ENCODE measurements around the gene TBC1D2.

Gene TBC1D2

GRCh38 chr9:98255061-98255577 is 330 bp downstream of the TBC1D2 start:
- peak; percentile 18 for DNase-seq (ENCODE audit: low read depth)
- in situ Hi-C loops (cut with HindIII; ENCODE audit: low sequenced_read_pairs) = no loop called here
- TF ChIP-seq, protein P1, sequence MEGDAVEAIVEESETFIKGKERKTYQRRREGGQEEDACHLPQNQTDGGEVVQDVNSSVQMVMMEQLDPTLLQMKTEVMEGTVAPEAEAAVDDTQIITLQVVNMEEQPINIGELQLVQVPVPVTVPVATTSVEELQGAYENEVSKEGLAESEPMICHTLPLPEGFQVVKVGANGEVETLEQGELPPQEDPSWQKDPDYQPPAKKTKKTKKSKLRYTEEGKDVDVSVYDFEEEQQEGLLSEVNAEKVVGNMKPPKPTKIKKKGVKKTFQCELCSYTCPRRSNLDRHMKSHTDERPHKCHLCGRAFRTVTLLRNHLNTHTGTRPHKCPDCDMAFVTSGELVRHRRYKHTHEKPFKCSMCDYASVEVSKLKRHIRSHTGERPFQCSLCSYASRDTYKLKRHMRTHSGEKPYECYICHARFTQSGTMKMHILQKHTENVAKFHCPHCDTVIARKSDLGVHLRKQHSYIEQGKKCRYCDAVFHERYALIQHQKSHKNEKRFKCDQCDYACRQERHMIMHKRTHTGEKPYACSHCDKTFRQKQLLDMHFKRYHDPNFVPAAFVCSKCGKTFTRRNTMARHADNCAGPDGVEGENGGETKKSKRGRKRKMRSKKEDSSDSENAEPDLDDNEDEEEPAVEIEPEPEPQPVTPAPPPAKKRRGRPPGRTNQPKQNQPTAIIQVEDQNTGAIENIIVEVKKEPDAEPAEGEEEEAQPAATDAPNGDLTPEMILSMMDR (IDR thresholded peaks at IDR 0.05; ENCODE audit: low read depth, low read length, missing control alignments) = peak; percentile 3
- peak overlapping the region; percentile 69 for H3K4me3 ChIP-seq (ENCODE audit: low read depth, low read length)

DNA sequence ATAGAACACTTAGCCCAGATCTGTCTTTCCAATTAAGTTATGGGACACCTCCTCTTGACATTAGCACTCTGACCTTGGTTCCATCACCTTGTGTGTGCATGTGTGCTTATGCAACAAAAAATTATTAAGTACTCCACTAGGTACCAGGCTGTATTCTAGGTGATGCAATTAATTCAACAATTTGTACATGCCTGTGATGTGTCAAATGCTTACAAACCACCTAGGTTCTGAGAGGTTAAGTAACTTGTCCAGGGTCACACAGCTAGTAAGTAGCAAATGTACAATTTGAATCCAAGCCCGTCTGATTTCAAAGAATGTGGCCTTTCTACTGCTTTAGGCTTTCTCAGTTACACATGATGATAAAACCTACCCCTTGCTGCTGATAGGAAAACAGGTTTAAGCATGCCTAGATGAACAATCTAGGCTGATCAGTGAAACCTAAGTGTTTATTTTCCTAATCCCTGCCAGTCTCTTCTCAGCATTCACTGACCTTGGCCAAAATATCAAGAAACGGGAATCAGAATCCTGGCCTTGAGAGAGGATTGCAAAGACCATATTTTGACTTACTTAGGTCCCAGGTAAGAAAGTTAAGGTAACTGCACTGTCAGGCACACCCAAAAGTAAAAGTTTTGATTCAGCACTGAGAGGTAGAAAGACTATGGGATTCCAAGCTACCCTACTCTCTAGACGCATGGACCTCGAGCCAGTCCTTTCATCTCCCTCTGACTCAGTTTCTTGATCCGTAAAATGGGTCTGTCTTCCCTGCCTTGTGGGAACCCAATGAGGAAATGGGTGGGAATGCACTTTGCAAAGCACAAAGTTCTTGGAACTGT is 1.0 kb downstream of the TBC1D2 start:
- in situ Hi-C loops (cut with HindIII; ENCODE audit: low sequenced_read_pairs) = no loop called here
- DNase-seq (ENCODE audit: low read depth) = no peak
- H3K4me3 ChIP-seq (ENCODE audit: low read depth, low read length) = peak overlapping the region; percentile 69
- TF ChIP-seq, protein P1 (IDR thresholded peaks at IDR 0.05; ENCODE audit: low read depth, low read length, missing control alignments) = no peak

- no peak for DNase-seq (ENCODE audit: low read depth)
- no peak overlapping the region for H3K4me3 ChIP-seq (ENCODE audit: low read depth, low read length)
- TF ChIP-seq, protein P1 (IDR thresholded peaks at IDR 0.05; ENCODE audit: low read depth, low read length, missing control alignments) = no peak
- in situ Hi-C loops (cut with HindIII; ENCODE audit: low sequenced_read_pairs) = no loop called here
These were observed 1.9 kb downstream of the TBC1D2 start for GRCh38 chr9:98253565-98253964.

GRCh38 chr9:98251551-98251950 is 3.9 kb downstream of the TBC1D2 start:
- no peak overlapping the region for H3K4me3 ChIP-seq (ENCODE audit: low read depth, low read length)
- DNase-seq (ENCODE audit: low read depth) = peak; percentile 39
- in situ Hi-C loops (cut with HindIII; ENCODE audit: low sequenced_read_pairs) = no loop called here
- TF ChIP-seq, protein P1 (IDR thresholded peaks at IDR 0.05; ENCODE audit: low read depth, low read length, missing control alignments) = no peak

GRCh38 chr9:98249771-98250170 is 5.7 kb downstream of the TBC1D2 start:
- TF ChIP-seq, protein P1 (IDR thresholded peaks at IDR 0.05; ENCODE audit: low read depth, low read length, missing control alignments) = no peak
- DNase-seq (ENCODE audit: low read depth) = no peak
- in situ Hi-C loops (cut with HindIII; ENCODE audit: low sequenced_read_pairs) = no loop called here
- H3K4me3 ChIP-seq (ENCODE audit: low read depth, low read length) = no peak overlapping the region

GRCh38 chr9:98248737-98249474 is 6.5 kb downstream of the TBC1D2 start:
- TF ChIP-seq, protein P1 (IDR thresholded peaks at IDR 0.05; ENCODE audit: low read depth, low read length, missing control alignments) = no peak
- in situ Hi-C loops (cut with HindIII; ENCODE audit: low sequenced_read_pairs) = no loop called here
- H3K4me3 ChIP-seq (ENCODE audit: low read depth, low read length) = no peak overlapping the region
- peak; percentile 26 for DNase-seq (ENCODE audit: low read depth)
